Endodermal cell (in vitro differentiated cells): ENCODE measurements around the gene ATF2. TPM values are rescaled to one million over a fixed set of nuclear protein-coding genes. Genes with fewer than 3 reads are reported as not detected.

Experiments used
- DNase-seq: peaks from one replicate; pipeline ENCODE4 v3.0.0-alpha.2; 2017
- H3K27ac ChIP-seq: 2 replicates; pipeline ENCODE4 v1.5.1; 2013; ENCODE audit warnings: mild to moderate bottlenecking, low read depth, low read length, moderate library complexity
- H3K27me3 ChIP-seq: 2 replicates; pipeline ENCODE4 v1.6.1; 2013; ENCODE audit warnings: mild to moderate bottlenecking, low read length, moderate library complexity; ENCODE audit not compliant: insufficient read depth, control insufficient read depth, poor library complexity, severe bottlenecking
- H3K36me3 ChIP-seq: 2 replicates; pipeline ENCODE4 v1.7.0; 2013; ENCODE audit warnings: mild to moderate bottlenecking, low read length, moderate library complexity; ENCODE audit not compliant: control insufficient read depth, insufficient read depth
- H3K4me1 ChIP-seq: one replicate; pipeline ENCODE4 v1.7.0; 2013; ENCODE audit warnings: low read length; ENCODE audit not compliant: control insufficient read depth, insufficient read depth
- H3K4me3 ChIP-seq: 2 replicates; pipeline ENCODE4 v1.5.1; 2013; ENCODE audit warnings: mild to moderate bottlenecking, low read length, moderate library complexity
- H3K9ac ChIP-seq: 2 replicates; pipeline ENCODE4 v1.6.1; 2013; ENCODE audit warnings: mild to moderate bottlenecking, low read length, moderate library complexity; ENCODE audit not compliant: poor library complexity, severe bottlenecking; ENCODE audit errors: extremely low read depth
- H3K9me3 ChIP-seq: 2 replicates; pipeline ENCODE4 v1.6.1; 2013; ENCODE audit warnings: mild to moderate bottlenecking, low read length, moderate library complexity; ENCODE audit not compliant: control insufficient read depth
- H3K27ac Mint-ChIP-seq: 2 replicates; pipeline ENCODE4 v1.8.0; 2020; ENCODE audit warnings: mixed read lengths
- H3K27me3 Mint-ChIP-seq: 2 replicates; pipeline ENCODE4 v1.8.0; 2021; ENCODE audit warnings: mild to moderate bottlenecking, mixed read lengths; ENCODE audit not compliant: insufficient read depth
- H3K36me3 Mint-ChIP-seq: 2 replicates; pipeline ENCODE4 v1.8.0; 2020; ENCODE audit warnings: low read depth, mixed read lengths
- H3K4me1 Mint-ChIP-seq: 2 replicates; pipeline ENCODE4 v1.8.0; 2020; ENCODE audit warnings: mixed read lengths
- H3K4me3 Mint-ChIP-seq: 2 replicates; pipeline ENCODE4 v1.8.0; 2020; ENCODE audit warnings: mild to moderate bottlenecking, moderate library complexity, mixed read lengths
- H3K9me3 Mint-ChIP-seq: 2 replicates; pipeline ENCODE4 v1.8.0; 2020; ENCODE audit warnings: mild to moderate bottlenecking, mixed read lengths
- CTCF ChIP-seq: fragments of 200-600 bp; sonication (generic); conservative IDR thresholded peaks from 2 replicates; pipeline ENCODE4 v1.5.0; 2021; ENCODE audit warnings: antibody characterized with exemption, mild to moderate bottlenecking
- WGBS, 2 experiments: methylation state at CpG; one replicate each; pipeline versions ENCODE4 v1.1.5 to v1.1.7; 2013; ENCODE audit warnings: missing lambda C conversion rate in 2 of 2, mixed read lengths in 1 of 2; ENCODE audit not compliant: insufficient coverage in 1 of 2, insufficient read length in 1 of 2; 5-methylcytosine and 5-hydroxymethylcytosine counted together
- total RNA-seq, 2 donors: library from RNA; stranded (reverse); fragmentation: NEBNext Ultra II Directional in 1 of 2; extraction: Animal tissue kit (Norgen Biotek cat#: 25700) in 1 of 2; gene quantifications; 2 replicates in 1 of 2; 3 replicates in 1 of 2; pipeline ENCODE4 v1.2.1, GENCODE V29; 2021

Gene ATF2
- total RNA-seq, 2 donors from 2014 or later: 53.0 to 56.0 TPM

GRCh38 chr2:175176624-175177023, 8.6 kb upstream of the ATF2 start:
- Mint-ChIP-seq H3K27me3 (no peaks in the 10 kb centered on the region), H3K4me1 (peaks cover 5% of the 10 kb centered on the region), H3K27ac (no peak overlapping the region), H3K9me3 (no peaks in the 10 kb centered on the region), H3K4me3 (no peak overlapping the region), H3K36me3 (peaks cover 33% of the 10 kb centered on the region)
- no peak for TF ChIP-seq CTCF
- Histone ChIP-seq H3K27ac (no peak overlapping the region), H3K9ac (no peak overlapping the region), H3K36me3 (peaks cover 49% of the 10 kb centered on the region), H3K4me3 (no peak overlapping the region), H3K4me1 (no peaks in the 10 kb centered on the region), H3K9me3 (no peaks in the 10 kb centered on the region), H3K27me3 (no peaks in the 10 kb centered on the region)
- DNase-seq: no peak
- 48 to 50% methylated on average over 2 to 4 of the region's 5 CpGs for WGBS, 2 experiments

- no peaks in the 10 kb centered on the region for H3K9me3 Mint-ChIP-seq
- no peak overlapping the region for H3K27ac ChIP-seq
- peaks cover 33% of the 10 kb centered on the region for H3K36me3 Mint-ChIP-seq
- peaks cover 4% of the 10 kb centered on the region for H3K4me1 Mint-ChIP-seq
- WGBS, 2 experiments: 82% methylated on average over 1 of the region's 1 CpG; no CpG with 5 or more reads in 1 of the 2 experiments
- no peaks in the 10 kb centered on the region for H3K4me1 ChIP-seq
- no peaks in the 10 kb centered on the region for H3K9me3 ChIP-seq
- H3K27me3 Mint-ChIP-seq: no peaks in the 10 kb centered on the region
- H3K4me3 ChIP-seq: no peak overlapping the region
- H3K4me3 Mint-ChIP-seq: no peak overlapping the region
- no peak for DNase-seq
- no peaks in the 10 kb centered on the region for H3K27me3 ChIP-seq
- no peak for TF ChIP-seq CTCF
- H3K27ac Mint-ChIP-seq: no peak overlapping the region
- H3K36me3 ChIP-seq: peaks cover 49% of the 10 kb centered on the region
- H3K9ac ChIP-seq: no peak overlapping the region
Measured at GRCh38 chr2:175175896-175176295, 7.9 kb upstream of the ATF2 start.

- 85 to 100% methylated on average over 1 to 2 of the region's 2 CpGs for WGBS, 2 experiments
- Histone ChIP-seq H3K4me3 (no peak overlapping the region), H3K27ac (no peak overlapping the region), H3K9ac (no peak overlapping the region), H3K27me3 (no peaks in the 10 kb centered on the region), H3K4me1 (no peaks in the 10 kb centered on the region), H3K36me3 (peaks cover 49% of the 10 kb centered on the region), H3K9me3 (no peaks in the 10 kb centered on the region)
- H3K4me1 Mint-ChIP-seq: peaks cover 1% of the 10 kb centered on the region
- H3K36me3 Mint-ChIP-seq: peaks cover 30% of the 10 kb centered on the region
- no peak overlapping the region for H3K4me3 Mint-ChIP-seq
- no peak for TF ChIP-seq CTCF
- no peaks in the 10 kb centered on the region for H3K27me3 Mint-ChIP-seq
- no peaks in the 10 kb centered on the region for H3K9me3 Mint-ChIP-seq
- no peak overlapping the region for H3K27ac Mint-ChIP-seq
- no peak for DNase-seq
Measured at GRCh38 chr2:175175320-175175719, 7.3 kb upstream of the ATF2 start.
